IMR-90 (cell line): ENCODE data around the gene UBXN6. TPM values are rescaled to one million over a fixed set of nuclear protein-coding genes. Genes with fewer than 3 reads are reported as not detected.

ENCODE experiments used
- ATAC-seq: fragments of 200-7000 bp; cut with Tn5 transposase; 2 replicates; pipeline ENCODE4 v1.9.1; 2020; ENCODE audit warnings: low read depth, mild to moderate bottlenecking, moderate library complexity
- BruUV-seq: library from RNA; stranded (reverse); fragments of 400-500 nt; replicated peaks from 2 replicates; lab custom pipeline; 2021; lab: Mats Ljungman, UMichigan
- CTCF ChIA-PET: fragments of 300-600 bp; formaldehyde crosslinking; extraction: SDS; loops from one replicate; lab custom pipeline; 2021; ENCODE audit warnings: antibody characterized with exemption; lab: Yijun Ruan, JAX
- POLR2A ChIA-PET: fragments of 300-600 bp; sonication (Branson Sonifier 250); formaldehyde crosslinking; loops from one replicate; lab custom pipeline; 2022; ENCODE audit warnings: antibody characterized with exemption; ENCODE audit not compliant: unreplicated experiment; lab: Charles Lee
- DNase-seq: peaks from one replicate; pipeline ENCODE4 v3.0.0; 2013
- H2AFZ ChIP-seq: replicated peaks from 2 replicates; pipeline ENCODE3; 2013; ENCODE audit warnings: low read length, mild to moderate bottlenecking; ENCODE audit not compliant: poor library complexity
- H2AK5ac ChIP-seq: 2 replicates; pipeline ENCODE4 v1.6.1; 2013; ENCODE audit warnings: low read depth, low read length, inconsistent platforms
- H2AK9ac ChIP-seq: replicated peaks from 2 replicates; pipeline ENCODE3; 2013; ENCODE audit warnings: mild to moderate bottlenecking, low read depth, low read length, moderate library complexity; ENCODE audit not compliant: poor library complexity
- H2BK120ac ChIP-seq: 2 replicates; pipeline ENCODE4 v1.6.1; 2013; ENCODE audit warnings: low read depth, low read length, inconsistent platforms
- H2BK15ac ChIP-seq: 3 replicates; pipeline ENCODE4 v1.6.1; 2013; ENCODE audit warnings: low read depth, low read length, inconsistent platforms
- H2BK20ac ChIP-seq: 2 replicates; pipeline ENCODE4 v1.6.1; 2013; ENCODE audit warnings: low read depth, mild to moderate bottlenecking, inconsistent platforms, low read length, moderate library complexity
- H2BK5ac ChIP-seq: 2 replicates; pipeline ENCODE4 v1.6.1; 2013; ENCODE audit warnings: mild to moderate bottlenecking, low read depth, low read length, inconsistent platforms; ENCODE audit not compliant: poor library complexity, severe bottlenecking
- H3K14ac ChIP-seq: replicated peaks from 2 replicates; pipeline ENCODE4 v1.6.1; 2013; ENCODE audit warnings: low read depth, low read length, inconsistent platforms
- H3K18ac ChIP-seq: 2 replicates; pipeline ENCODE4 v1.6.1; 2013; ENCODE audit warnings: low read depth, low read length, control low read depth
- H3K23ac ChIP-seq: 2 replicates; pipeline ENCODE4 v1.6.1; 2013; ENCODE audit warnings: low read depth, low read length, inconsistent platforms
- H3K27ac ChIP-seq: 2 replicates; pipeline ENCODE4 v1.5.1; 2013; ENCODE audit warnings: mild to moderate bottlenecking, control low read depth, low read length; ENCODE audit not compliant: insufficient read depth
- H3K27me3 ChIP-seq: 2 replicates; pipeline ENCODE4 v1.6.1; 2013; ENCODE audit warnings: low read length; ENCODE audit not compliant: control insufficient read depth, insufficient read depth
- H3K36me3 ChIP-seq: 2 replicates; pipeline ENCODE4 v1.6.1; 2013; ENCODE audit warnings: low read length, mixed read lengths; ENCODE audit not compliant: control insufficient read depth, insufficient read depth
- H3K4ac ChIP-seq: 2 replicates; pipeline ENCODE4 v1.6.1; 2013; ENCODE audit warnings: low read depth, low read length, inconsistent platforms
- H3K4me1 ChIP-seq: 2 replicates; pipeline ENCODE4 v1.6.1; 2013; ENCODE audit warnings: low read length, mixed read lengths; ENCODE audit not compliant: control insufficient read depth, insufficient read depth
- H3K4me2 ChIP-seq: 2 replicates; pipeline ENCODE4 v1.6.1; 2013; ENCODE audit warnings: low read depth, mild to moderate bottlenecking, control low read depth, low read length, moderate library complexity
- H3K4me3 ChIP-seq: 2 replicates; pipeline ENCODE4 v1.5.1; 2013; ENCODE audit warnings: low read depth, mild to moderate bottlenecking, control low read depth, low read length, moderate library complexity; ENCODE audit not compliant: insufficient read depth
- H3K56ac ChIP-seq: 2 replicates; pipeline ENCODE4 v1.6.1; 2013; ENCODE audit warnings: low read length, inconsistent platforms; ENCODE audit not compliant: insufficient read depth; ENCODE audit errors: extremely low read depth
- H3K79me1 ChIP-seq, 2 experiments: 2 replicates each; pipeline ENCODE4 v1.6.1; 2013; ENCODE audit warnings: low read length in 2 of 2, inconsistent platforms in 1 of 2, low read depth in 1 of 2
- H3K9ac ChIP-seq: 2 replicates; pipeline ENCODE4 v1.6.1; 2013; ENCODE audit warnings: low read depth, low read length, control low read depth
- H3K9me1 ChIP-seq: 2 replicates; pipeline ENCODE4 v1.6.1; 2013; ENCODE audit warnings: low read length, inconsistent platforms; ENCODE audit not compliant: insufficient read depth
- H3K9me3 ChIP-seq: 2 replicates; pipeline ENCODE4 v1.6.1; 2013; ENCODE audit warnings: low read length; ENCODE audit not compliant: control insufficient read depth, insufficient read depth
- H4K20me1 ChIP-seq: 2 replicates; pipeline ENCODE4 v1.6.1; 2013; ENCODE audit warnings: low read length, inconsistent platforms; ENCODE audit not compliant: insufficient read depth
- H4K5ac ChIP-seq: 2 replicates; pipeline ENCODE4 v1.6.1; 2013; ENCODE audit warnings: mild to moderate bottlenecking, low read depth, low read length, control low read depth
- H4K8ac ChIP-seq, 2 experiments: 2 replicates each; pipeline ENCODE4 v1.6.1; 2013; ENCODE audit warnings: low read depth in 2 of 2, low read length in 2 of 2, control low read depth in 1 of 2, inconsistent platforms in 1 of 2
- H4K91ac ChIP-seq: 2 replicates; pipeline ENCODE4 v1.6.1; 2013; ENCODE audit warnings: low read depth, low read length, inconsistent platforms; ENCODE audit not compliant: insufficient read depth
- BHLHE40 ChIP-seq: fragments of 150-350 bp; IDR thresholded peaks from 2 replicates; pipeline ENCODE4 v1.6.1; 2016; ENCODE audit warnings: mild to moderate bottlenecking, low read depth, low read length
- CEBPB ChIP-seq: IDR thresholded peaks from 2 replicates; pipeline ENCODE4 v1.6.1; 2012; ENCODE audit warnings: low read depth, low read length, improper control_type of control experiment
- CHD1 ChIP-seq: IDR thresholded peaks from 2 replicates; pipeline ENCODE4 v1.6.1; 2012; ENCODE audit warnings: low read depth, low read length, improper control_type of control experiment
- FOS ChIP-seq: fragments of 150-350 bp; IDR thresholded peaks from 2 replicates; pipeline ENCODE4 v1.6.1; 2016; ENCODE audit warnings: low read depth, low read length
- MAFK ChIP-seq: IDR thresholded peaks from 2 replicates; pipeline ENCODE4 v1.6.1; 2012; ENCODE audit warnings: low read depth, low read length, improper control_type of control experiment
- MAZ ChIP-seq: IDR thresholded peaks from 2 replicates; pipeline ENCODE4 v1.6.1; 2012; ENCODE audit warnings: low read depth, mild to moderate bottlenecking, low read length, improper control_type of control experiment, moderate library complexity, borderline replicate concordance
- MXI1 ChIP-seq: IDR thresholded peaks from 2 replicates; pipeline ENCODE4 v1.6.1; 2012; ENCODE audit warnings: low read depth, mild to moderate bottlenecking, low read length, moderate library complexity, borderline replicate concordance
- NFE2L2 ChIP-seq: fragments of 150-350 bp; IDR thresholded peaks from 2 replicates; pipeline ENCODE4 v1.6.1; 2016; ENCODE audit warnings: low read depth, mild to moderate bottlenecking, low read length
- POLR2A ChIP-seq: IDR thresholded peaks from 2 replicates; pipeline ENCODE4 v1.6.1; 2012; ENCODE audit warnings: mild to moderate bottlenecking, low read depth, low read length
- RAD21 ChIP-seq: IDR thresholded peaks from 2 replicates; pipeline ENCODE4 v1.6.1; 2012; ENCODE audit warnings: low read length, improper control_type of control experiment
- RCOR1 ChIP-seq: IDR thresholded peaks from 2 replicates; pipeline ENCODE4 v1.6.1; 2012; ENCODE audit warnings: mild to moderate bottlenecking, low read length, improper control_type of control experiment; ENCODE audit not compliant: insufficient replicate concordance
- RFX5 ChIP-seq: IDR thresholded peaks from 2 replicates; pipeline ENCODE4 v1.8.0; 2012; ENCODE audit warnings: low read depth, mild to moderate bottlenecking, low read length, moderate library complexity
- SMC3 ChIP-seq: fragments of 150-350 bp; IDR thresholded peaks from 2 replicates; pipeline ENCODE4 v1.6.1; 2016; ENCODE audit warnings: low read depth, mild to moderate bottlenecking, antibody characterized with exemption, low read length, moderate library complexity
- WGBS, 2 experiments: methylation state at CpG; one replicate each; pipeline versions ENCODE4 v1.1.5 to v1.1.7; 2013; ENCODE audit warnings: missing lambda C conversion rate in 2 of 2; ENCODE audit not compliant: insufficient read length in 1 of 2; ENCODE audit errors: extremely low coverage in 2 of 2; 5-methylcytosine and 5-hydroxymethylcytosine counted together
- dilution Hi-C: fragments of 300-500 bp; cut with HindIII; formaldehyde crosslinking; loops from one replicate; pipeline ENCODE4 v1.14.3; 2018; ENCODE audit warnings: low sequenced_read_pairs; ENCODE audit not compliant: unreplicated experiment
- in situ Hi-C: fragments of 300-500 bp; cut with MboI; formaldehyde crosslinking; loops from 3 replicates; pipeline ENCODE4 v1.14.3; 2019; ENCODE audit warnings: low sequenced_read_pairs, inconsistent platforms, mixed read lengths
- intact Hi-C: fragments of 100-400 bp; cut with micrococcal nuclease; formaldehyde crosslinking; loops from 2 replicates; pipeline ENCODE4 v1.10.0; 2022
- polyA plus RNA-seq, 3 experiments: library from polyadenylated mRNA; depleted of rRNA; stranded (reverse); fragments of >200 nt; gene quantifications; 2 replicates each; pipeline ENCODE4 v1.2.3, GENCODE V29; 2012; ENCODE audit warnings: low replicate concordance in 1 of 3
- total RNA-seq: library from RNA; depleted of rRNA; stranded (reverse); fragments of >200 nt; gene quantifications from 2 replicates; pipeline ENCODE4 v1.2.3, GENCODE V29; 2012
- TF ChIP-seq, protein P1 (sequence below): conservative IDR thresholded peaks from 2 replicates; pipeline ENCODE4 v1.5.1; 2012; ENCODE audit warnings: mild to moderate bottlenecking, low read depth, low read length, improper control_type of control experiment

UBXN6 gene
- total and polyA plus RNA-seq, 2 of the 4 experiments (the other 2 are of a cell fraction): 84.2 to 86.5 TPM

DNA sequence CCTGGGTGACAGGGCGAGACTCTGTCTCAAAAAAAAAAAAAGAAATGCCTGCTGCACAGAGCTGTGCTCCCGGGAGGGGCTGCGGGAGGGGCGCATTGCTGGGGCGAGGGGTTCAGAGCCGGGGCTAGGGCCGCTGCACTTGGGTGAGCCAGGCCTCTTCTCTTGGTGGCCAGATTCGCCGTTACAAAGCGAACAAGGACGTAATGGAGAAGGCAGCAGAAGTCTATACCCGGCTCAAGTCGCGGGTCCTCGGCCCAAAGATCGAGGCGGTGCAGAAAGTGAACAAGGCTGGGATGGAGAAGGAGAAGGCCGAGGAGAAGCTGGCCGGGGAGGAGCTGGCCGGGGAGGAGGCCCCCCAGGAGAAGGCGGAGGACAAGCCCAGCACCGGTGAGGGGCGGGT lies 41.7 kb upstream of the UBXN6 start:
- no peak overlapping the region for H3K23ac ChIP-seq
- no peak overlapping the region for H4K5ac ChIP-seq
- dilution Hi-C loops: no loop called here
- H4K20me1 ChIP-seq: no peaks in the 10 kb centered on the region
- no peak overlapping the region for H2BK20ac ChIP-seq
- peaks cover 73% of the 10 kb centered on the region for H3K36me3 ChIP-seq
- H2AK5ac ChIP-seq: no peak overlapping the region
- H4K91ac ChIP-seq: no peak overlapping the region
- H3K79me1 ChIP-seq: no peaks in the 10 kb centered on the region
- H3K9me1 ChIP-seq: no peaks in the 10 kb centered on the region
- in situ Hi-C loops: no loop called here
- no peak overlapping the region for H2BK5ac ChIP-seq
- H3K14ac ChIP-seq: no peak overlapping the region
- ChIA-PET POLR2A (no interaction called here), CTCF (no interaction called here)
- no peak overlapping the region for H3K9ac ChIP-seq
- no peak overlapping the region for H3K18ac ChIP-seq
- H2BK15ac ChIP-seq: no peak overlapping the region
- H2BK120ac ChIP-seq: no peak overlapping the region
- WGBS, 2 experiments: 100% methylated on average over 11 of the region's 23 CpGs; no CpG with 5 or more reads in 1 of the 2 experiments
- no peaks in the 10 kb centered on the region for H3K27me3 ChIP-seq
- no TSS peak for BruUV-seq
- TF ChIP-seq MXI1 (no peak), NFE2L2 (no peak), MAZ (no peak), RFX5 (no peak), SMC3 (no peak), CEBPB (no peak), MAFK (no peak), CHD1 (no peak), BHLHE40 (no peak), RCOR1 (no peak), POLR2A (no peak), RAD21 (no peak), FOS (no peak)
- TF ChIP-seq, protein P1, sequence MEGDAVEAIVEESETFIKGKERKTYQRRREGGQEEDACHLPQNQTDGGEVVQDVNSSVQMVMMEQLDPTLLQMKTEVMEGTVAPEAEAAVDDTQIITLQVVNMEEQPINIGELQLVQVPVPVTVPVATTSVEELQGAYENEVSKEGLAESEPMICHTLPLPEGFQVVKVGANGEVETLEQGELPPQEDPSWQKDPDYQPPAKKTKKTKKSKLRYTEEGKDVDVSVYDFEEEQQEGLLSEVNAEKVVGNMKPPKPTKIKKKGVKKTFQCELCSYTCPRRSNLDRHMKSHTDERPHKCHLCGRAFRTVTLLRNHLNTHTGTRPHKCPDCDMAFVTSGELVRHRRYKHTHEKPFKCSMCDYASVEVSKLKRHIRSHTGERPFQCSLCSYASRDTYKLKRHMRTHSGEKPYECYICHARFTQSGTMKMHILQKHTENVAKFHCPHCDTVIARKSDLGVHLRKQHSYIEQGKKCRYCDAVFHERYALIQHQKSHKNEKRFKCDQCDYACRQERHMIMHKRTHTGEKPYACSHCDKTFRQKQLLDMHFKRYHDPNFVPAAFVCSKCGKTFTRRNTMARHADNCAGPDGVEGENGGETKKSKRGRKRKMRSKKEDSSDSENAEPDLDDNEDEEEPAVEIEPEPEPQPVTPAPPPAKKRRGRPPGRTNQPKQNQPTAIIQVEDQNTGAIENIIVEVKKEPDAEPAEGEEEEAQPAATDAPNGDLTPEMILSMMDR: no peak
- no peak overlapping the region for H2AFZ ChIP-seq
- no peak overlapping the region for H3K27ac ChIP-seq
- no peak overlapping the region for H3K4me2 ChIP-seq
- H4K8ac ChIP-seq: no peak overlapping the region
- ATAC-seq: no peak
- no peak overlapping the region for H3K4me3 ChIP-seq
- H3K4ac ChIP-seq: no peak overlapping the region
- intact Hi-C loops: no loop called here
- no peaks in the 10 kb centered on the region for H3K4me1 ChIP-seq
- no peak overlapping the region for H2AK9ac ChIP-seq
- no peak for DNase-seq
- no peaks in the 10 kb centered on the region for H3K9me3 ChIP-seq
- no peak overlapping the region for H3K56ac ChIP-seq
